Stimulated activated CD8-positive, alpha-beta memory T cell treated with anti-CD3 and anti-CD28 coated beads, Interleukin-2, amount 100 ng/mL, for 1 hour (primary cell): ENCODE results near the gene AFAP1.

Experiments used
- DNase-seq, 2 donors: peaks; one replicate each; pipeline ENCODE4 v3.0.0-alpha.2; 2020; ENCODE audit warnings: low read depth in 2 of 2

Gene AFAP1

DNA sequence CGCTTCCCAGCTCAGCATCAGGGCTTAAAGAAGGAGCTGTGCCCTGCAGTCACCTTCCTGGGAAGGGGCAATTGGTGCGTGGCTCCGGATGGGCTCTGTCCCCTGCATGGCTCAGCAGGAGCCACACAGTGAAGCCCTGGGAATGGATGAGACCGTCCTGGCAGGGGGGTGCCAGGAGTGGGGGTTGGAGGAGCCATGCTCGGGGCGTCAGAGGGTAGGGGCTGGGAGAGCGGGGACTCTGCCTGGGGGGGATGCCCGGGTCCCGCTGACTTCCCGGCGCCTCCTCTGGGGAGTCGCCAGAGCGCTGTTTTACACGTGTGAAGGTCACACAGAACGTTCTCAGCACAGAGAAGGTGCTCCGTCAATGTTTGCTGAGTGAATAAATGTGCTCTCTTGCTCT is 184.1 kb downstream of the AFAP1 start:
- no peak for DNase-seq

DNA sequence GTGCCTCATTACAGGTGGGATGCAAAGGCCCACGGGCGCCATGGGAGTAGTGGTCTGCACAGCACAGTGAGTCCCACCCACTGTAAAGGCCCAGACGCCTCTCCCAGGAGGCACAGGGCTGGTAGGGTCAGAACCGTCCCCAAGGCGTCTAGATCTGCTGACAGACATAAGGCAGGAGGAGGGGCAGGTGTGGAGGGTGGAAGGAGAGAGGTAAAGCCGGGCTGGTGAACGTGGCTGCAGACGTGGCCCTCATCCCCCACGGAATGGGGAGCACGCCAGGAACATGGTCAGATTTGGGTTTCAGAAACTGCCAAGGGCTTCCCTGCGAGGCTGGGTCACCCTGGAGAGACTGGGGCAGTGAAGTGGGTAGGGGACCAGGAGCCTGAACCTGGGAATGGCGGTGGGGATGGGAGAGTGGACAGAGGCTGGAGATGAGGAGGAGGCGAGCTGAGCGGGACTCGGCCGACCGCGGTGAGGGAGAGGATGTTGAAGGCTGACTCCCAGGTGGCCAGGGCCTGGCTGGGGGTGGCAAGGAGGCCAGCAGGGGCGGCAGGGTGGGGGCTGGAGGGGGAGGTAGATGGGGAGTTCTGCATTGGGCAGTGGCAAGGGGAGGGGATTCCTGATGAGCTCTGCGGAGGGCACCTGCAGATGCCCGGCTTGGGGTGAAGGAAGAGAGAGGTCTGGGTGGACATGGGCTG is 184.9 kb downstream of the AFAP1 start:
- no peak for DNase-seq

DNA sequence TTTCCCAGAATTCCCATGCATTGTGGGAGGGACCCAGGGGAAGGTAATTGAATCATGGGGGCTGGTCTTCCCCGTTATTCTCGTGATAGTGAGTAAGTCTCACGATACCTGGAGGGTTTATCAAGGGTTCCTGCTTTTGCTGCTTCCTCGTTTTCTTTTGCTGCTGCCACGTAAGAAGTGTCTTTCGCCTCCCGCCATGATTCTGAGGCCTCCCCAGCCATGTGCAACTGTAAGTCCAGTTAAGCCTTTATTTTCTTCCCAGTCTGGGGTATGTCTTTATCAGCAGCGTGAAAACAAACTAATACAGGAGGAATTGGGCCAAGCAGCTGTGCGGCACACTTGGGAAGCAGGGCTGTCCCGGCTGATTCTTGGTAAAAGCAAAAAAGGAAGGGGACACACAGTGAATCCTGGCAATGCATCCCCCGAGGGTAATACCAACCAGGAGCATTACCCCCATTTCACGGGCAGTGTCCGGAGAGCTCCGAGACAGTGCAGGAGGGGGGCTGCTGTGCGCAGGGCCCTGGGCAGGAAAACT is 185.7 kb downstream of the AFAP1 start:
- DNase-seq: no peak

DNA sequence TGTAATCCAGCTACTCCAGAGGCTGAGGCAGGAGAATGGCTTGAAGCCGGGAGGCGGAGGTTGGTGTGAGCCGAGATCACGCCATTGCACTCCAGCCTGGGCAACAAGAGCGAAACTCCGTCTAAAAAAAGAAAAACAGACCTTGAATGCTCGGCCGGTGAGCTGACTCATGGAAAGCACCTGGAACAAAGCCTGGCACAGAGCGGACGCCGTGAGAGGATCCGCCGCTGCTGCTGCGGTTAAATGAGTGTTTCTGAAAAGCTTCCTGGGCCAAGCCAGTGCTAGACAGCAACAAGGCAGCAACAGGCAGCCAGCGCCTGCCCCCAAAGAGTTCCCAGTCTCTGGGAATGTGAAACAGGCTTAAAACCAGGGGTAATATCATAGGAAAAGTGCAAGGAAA is 186.4 kb downstream of the AFAP1 start:
- no peak for DNase-seq

DNA sequence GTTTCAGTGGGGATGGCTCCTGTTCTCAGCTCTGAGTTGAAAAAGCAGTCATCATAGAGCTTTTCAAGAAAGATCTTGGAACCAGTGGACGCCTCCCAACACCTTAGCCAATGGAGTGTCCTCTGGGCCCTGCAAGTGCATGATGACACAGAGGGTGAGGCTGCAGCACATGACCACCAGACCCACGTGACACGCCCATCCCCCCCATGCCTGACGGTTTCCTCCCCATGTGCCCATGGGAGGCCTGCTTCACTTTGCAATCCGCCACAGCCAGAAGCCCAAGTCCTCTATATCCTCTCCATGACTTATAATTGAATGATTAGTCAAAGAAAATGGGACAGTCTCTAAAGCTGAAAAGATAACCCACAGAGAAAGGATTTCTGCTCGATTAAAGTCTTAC is 187.0 kb downstream of the AFAP1 start:
- no peak for DNase-seq

DNA sequence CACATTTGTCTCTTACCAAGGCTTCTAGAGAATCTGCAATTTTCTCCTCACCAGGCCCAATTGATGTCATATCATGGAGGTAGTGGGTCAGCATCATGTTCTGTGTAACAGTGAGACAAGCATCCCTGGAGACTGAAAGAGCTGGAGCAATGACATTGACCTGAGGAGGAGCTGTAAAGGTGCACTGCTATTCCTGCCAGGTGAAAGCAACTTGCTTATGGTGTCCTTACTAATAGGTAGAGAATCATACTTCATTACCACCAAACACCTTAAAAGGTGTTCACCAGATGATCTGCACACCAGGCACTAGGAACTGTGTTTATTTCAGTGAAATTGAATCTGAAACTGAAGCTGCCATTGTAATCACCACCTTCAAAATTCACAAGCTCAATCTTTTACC is 188.7 kb downstream of the AFAP1 start:
- DNase-seq: no peak

DNA sequence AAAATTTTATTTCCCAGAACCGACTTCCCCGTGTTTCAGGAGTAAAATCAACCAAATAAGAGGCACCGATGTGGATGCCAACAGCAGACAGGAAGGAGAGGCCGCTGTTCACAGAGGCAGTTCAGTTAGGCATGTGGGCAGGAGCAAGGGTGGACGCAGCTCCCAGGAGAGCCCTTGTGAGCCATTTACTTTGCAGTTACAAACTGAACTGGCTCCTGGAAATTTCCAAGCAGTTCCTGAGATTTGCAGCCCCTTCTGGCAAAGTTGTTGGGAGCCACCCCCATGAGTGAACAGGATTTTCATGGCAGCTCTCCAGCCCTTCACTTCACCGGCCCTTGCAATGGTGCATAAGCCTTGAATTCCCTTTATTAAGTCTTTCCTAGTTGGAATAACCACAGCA is 189.1 kb downstream of the AFAP1 start:
- no peak for DNase-seq

DNA sequence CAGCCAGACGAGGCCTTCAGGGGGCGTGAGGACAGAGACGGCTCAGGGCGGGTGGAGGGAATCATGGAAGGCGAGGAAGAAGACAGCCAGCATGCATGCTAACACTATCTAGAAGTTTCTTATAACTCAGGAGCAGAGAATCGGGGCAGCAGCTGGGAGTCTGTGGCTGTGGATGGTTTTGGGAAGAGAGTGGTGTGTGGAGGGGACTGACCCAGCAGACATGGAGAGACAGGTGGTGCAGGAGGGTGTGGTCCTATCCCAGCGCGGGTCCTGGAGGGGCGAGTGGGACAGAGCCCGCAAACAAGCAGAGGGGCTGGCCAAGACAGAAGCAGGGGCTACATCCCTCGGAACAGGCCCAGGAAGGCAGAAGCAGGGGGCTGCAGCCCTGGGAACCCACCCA is 192.1 kb downstream of the AFAP1 start:
- no peak for DNase-seq

DNA sequence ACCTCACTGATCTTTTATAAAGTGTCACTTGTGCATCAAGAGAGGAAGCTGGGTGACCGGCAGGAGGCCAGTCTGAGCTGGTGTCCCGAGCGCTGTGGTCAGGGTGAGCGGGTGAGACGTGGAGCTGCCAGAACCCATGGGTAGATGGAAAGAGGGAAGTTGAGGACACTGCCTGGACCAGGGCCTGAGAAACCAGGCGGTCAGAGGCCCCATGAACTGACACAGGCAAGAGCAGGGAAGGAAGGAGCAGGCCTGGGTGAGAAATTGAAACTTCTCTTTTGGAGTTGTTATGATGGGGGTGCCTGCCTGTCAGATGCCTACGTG is 192.6 kb downstream of the AFAP1 start:
- no peak for DNase-seq

DNA sequence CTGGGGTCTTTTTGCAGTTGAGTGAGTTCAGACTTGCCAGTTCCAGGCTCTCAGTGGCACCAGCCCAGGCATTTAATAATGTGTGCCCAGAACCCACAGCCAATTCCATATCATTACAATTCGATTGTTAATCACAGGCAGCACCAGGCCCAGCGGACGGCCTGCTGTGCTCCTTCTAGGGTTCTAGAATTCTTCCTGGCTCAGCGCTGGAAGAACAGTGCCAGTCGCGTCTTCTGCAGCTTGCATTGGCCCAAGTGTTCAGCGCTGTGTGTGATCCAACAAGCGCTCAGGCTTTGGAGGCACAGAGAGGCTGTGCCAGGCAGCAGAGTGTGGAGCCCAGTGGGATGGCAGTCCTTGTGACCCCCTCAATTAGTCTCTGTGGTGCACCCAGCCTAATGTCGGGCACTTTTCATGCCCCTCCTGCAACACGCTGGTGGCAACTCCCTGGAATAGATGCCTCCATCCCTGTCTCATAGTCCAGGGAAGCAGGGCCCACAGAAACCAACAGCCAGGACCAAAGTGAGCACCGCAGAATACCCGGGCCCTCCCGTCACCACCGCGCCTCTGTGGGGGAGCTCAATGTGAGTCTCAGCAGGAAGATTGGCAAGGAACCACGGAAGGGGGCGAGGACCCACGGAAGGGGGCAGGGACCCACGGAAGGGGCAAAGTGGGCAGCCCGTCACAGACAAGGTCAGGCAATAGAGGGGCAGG is 193.2 kb downstream of the AFAP1 start:
- no peak for DNase-seq

DNA sequence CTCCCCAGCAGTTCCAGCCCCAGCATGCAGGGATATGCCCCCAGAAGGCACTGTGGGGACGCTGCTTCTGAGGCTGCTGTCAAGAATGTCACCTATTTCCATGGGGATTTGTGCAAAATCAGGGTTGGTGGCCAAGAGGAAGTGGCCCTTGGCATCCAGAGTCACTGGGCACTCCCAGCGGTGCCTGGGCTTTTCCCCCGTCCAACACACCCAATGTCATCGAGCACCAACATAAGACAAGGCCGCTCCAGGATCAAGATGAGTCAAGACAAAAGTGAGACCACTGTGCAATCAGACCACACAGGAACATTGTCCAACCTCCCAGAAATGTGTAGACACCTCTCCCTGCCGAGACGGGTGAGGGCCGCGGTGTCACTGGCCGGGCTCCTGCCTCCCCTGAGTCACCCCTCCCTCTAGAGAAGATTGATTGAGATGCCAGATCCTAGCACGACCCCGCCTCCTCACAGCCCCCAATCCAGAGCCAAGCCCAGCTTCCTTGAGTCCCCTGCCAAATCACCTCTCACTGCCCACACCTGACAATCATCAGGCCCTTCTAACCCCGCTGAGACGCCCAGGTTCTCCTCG is 194.3 kb downstream of the AFAP1 start:
- DNase-seq: no peak

DNA sequence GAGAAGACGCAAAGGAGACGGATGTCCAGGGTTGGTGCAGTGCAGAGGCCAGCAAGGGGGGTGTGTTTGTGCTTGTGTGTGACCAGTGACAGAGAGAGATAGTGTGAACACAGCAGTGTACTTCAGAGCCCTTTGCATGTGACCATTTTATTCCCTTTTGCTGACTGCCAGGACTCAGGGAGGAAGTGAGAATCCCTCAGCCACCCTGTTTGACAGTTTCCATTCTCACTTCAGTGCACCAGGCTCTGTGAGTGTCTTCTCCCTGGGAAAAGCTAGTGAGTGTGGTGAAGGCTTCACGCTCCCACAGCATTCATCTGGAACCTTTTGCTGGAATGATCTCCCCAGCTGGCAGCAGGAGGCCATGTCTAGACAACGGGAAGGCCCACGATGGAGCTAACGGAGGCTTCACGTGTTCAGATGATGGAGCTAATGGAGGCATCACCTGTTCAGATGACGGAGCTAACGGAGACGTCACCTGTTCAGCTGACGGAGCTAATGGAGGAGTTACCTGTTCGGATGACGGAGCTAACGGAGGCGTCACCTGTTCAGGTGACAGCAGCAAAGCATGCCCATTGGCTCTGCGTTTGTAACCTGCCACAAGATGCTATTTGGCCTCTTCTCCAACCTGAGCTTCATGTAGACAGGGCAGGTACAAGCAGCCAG is 195.4 kb downstream of the AFAP1 start:
- no peak for DNase-seq

DNA sequence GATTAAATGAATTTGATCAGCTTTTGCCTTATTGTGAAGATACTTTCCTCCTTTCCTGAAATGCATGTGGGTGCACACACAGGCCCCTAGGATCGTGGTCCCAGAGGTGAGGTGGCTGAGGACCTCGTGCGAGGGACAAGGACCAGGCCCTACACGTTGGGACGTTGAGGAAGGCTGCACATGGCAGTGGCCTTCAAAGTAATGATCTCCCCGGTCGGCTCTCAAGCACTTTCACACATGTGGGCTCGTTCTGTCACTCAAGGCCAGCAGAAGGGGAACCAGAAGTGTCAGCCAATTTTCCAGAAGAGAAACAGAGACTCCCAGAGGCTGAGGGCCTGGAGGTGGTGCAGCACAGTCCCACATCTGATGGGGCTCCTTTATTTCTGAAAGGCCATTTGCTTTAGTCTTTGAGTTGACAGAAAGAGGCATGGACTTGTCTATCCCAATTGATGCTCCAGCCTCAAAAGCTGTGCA is 196.8 kb downstream of the AFAP1 start:
- DNase-seq: no peak

DNA sequence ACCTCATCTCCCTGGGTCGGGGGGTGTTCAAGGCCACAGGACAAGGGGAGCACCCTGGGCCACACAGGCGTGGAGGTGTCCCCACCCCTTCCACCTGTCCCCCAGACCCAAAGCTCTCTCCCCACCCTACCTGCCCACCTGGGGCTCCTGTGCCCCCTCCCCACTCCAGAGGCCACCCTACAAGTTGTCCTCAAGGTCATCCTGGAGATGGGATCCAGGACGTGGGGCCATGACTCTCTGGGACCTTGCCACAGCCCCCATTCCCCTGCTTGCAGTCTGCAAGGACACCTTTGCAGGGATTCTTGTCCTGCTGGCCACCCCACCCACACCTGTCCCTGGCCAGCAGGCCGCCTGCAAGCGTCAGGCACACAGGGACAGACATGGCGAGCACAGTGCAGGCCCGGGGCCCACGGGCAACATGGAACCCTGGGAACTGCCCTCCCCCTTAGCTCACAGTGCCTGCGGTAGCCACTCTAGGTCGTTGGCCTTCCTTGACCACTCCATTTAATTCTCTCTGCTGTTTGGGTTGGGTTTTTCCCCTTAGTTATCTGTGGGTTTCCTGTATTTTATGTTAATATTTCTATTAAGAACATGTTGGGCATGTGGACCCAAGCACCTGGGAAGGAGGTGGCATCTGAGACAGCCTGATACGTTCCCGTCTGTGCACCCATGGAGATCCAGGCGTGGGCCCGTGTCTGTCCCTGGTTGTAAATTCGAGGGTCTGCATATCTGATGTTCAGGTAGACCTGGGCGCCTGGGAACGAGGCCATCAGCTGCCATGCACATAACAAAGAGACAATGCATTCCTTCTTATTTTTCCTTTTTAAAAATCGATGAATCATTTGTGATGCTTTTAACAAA is 197.5 kb downstream of the AFAP1 start:
- DNase-seq: no peak

DNA sequence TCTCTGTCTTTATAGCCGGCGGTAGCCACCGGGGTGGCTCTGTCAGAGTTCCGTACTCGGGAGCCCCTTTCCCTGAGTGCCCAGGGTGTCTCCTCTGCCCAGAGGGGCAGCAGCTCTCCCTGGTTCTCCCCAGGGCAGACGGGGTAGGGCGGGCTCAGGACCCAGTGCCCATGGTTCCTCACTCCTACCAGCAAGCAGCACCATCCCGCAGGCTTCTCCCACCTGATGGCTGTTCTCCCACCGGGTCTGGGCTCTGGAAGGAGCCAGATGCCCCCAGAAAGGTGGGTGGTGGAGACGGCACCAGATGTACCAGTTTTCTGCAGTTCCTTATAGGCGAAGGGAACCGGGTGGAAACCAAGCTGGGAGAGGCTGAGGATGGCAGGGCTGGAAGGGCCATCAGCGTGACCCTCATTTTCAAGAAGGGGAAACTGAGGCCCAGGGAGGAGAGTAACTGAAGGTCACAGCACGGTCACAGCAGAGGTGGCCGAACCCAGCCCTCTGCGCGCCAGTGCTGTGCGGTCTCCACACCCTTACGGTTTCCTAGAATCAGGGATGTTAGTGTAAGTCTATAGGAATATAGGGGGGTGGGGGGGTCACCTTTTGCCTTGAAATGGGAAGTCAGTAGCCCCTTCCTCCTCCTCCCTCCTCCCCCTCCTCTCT is 198.7 kb downstream of the AFAP1 start:
- no peak for DNase-seq

DNA sequence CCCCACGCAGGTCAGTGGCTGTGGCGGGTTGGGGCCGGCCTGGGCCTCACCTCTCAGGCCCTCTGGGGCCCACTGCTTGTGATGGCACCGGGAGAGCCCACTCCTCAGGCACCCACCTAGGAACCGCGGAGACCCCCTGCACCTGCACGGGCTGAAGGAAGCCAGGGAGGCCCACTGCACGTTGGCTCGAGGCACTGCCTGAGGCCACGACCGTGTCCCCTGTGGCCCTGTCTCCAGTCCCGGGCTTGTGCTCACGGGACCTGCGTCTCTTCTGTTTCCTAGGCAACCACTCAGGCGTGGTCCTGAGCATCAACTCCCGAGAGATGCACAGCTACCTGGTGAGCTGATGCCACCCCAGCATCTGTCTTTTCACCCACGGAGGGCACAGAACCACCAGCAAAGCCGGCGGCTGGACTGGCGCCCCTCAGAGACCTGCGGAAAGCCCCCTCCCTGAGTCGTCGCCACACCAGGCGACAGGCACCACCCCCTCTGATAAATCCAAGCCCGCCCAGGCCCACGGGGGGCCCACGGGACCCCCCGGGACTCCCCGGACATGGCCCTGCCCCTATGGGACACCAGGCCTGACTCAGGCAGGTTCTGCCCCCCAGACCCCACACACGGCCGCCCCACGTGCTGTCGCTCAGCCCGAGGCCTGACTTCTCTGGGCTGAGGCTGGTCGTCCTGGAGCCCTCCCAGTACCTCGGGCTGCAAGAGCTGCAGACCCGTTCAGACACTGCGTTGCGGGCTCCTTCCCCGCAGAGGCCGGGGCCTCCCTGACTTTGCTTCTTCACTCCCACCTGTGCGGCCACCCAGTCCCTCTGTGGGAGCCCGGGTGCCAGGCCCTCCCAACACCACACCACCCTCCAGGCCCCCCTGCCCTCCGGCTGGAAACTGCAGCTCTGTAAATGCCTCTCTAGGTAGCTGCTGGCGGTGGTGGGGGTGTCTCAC is 199.5 kb downstream of the AFAP1 start:
- DNase-seq: no peak

DNA sequence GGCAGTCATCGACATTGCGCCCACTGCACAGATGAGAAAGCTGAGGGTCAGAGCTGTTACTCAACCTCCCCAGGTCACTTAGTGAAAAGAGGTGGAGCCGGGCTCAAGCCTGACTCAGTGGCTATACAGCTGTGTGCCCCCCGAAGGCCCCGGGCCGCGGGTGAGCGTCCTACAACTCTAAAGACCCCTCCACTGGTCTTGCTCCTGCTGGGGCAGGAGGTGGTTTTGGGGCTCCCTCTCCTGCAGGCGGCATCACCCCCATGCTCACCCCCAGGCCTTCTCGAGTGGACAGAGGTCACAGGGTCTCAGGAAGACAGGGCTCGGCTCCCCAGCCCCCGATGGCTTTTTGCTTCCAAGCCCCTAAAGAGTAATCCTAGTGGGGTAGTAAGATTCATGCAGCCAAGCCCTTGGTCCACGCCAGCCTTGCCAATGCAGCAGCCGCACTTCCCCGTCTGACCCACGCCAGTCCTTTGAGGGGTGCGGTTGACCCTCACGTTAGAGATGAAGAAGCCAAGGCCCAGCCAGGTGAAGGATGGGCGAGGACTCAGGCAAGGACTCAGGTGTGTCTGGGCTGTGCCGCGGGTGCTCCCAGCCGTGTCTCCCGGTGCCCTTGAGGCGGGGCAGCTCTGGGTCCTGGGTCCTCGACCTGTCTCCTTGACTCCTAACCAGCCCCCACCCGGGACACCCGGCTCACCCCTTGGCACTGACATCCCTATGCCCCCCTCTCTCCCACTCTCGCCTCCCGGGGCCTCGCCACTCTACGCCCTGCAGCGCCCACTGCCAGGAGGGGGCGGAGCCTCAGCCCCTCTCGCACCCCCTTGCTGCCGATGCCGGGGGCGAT is 200.4 kb downstream of the AFAP1 start:
- DNase-seq: no peak

DNA sequence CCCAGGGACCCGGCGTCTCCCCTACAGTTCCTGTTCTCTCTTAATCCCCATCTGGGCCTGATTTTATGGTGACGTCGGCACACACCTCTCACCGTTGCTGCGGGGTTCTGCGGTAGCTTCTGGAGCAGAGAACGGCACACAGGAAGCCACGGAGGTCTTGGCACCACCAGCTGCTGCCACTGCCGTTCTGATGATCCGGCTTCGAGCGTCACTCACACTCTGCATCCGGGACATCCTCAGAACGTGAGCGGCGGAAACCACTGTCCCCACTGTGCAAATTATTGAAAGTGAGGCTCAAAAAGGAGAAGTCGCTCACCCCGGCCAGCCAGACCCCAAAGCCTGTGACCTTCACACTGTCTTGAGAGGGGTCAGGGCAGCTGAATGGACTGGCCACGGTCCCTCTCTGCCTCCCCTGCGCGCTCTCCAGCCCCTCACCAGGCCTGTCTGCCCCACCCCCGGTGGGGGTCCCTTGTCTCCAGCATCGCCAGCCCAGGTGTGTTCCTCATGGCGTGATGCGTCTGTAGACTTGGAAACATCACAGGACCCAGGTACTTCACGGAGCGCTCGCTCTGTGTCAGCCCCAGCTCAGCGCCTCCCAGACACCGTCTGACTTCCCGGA is 201.1 kb downstream of the AFAP1 start:
- no peak for DNase-seq
